ENCODE measurements around the gene STAT5B. TPM values are rescaled to one million over a fixed set of nuclear protein-coding genes. Genes with fewer than 3 reads are reported as not detected.

STAT5B gene
- total and polyA plus RNA-seq, 9 of the 15 experiments (the other 6 are each of a cell fraction or from before 2014, with no cell fraction given): 20.8 to 176 (median 92.4) TPM

DNA sequence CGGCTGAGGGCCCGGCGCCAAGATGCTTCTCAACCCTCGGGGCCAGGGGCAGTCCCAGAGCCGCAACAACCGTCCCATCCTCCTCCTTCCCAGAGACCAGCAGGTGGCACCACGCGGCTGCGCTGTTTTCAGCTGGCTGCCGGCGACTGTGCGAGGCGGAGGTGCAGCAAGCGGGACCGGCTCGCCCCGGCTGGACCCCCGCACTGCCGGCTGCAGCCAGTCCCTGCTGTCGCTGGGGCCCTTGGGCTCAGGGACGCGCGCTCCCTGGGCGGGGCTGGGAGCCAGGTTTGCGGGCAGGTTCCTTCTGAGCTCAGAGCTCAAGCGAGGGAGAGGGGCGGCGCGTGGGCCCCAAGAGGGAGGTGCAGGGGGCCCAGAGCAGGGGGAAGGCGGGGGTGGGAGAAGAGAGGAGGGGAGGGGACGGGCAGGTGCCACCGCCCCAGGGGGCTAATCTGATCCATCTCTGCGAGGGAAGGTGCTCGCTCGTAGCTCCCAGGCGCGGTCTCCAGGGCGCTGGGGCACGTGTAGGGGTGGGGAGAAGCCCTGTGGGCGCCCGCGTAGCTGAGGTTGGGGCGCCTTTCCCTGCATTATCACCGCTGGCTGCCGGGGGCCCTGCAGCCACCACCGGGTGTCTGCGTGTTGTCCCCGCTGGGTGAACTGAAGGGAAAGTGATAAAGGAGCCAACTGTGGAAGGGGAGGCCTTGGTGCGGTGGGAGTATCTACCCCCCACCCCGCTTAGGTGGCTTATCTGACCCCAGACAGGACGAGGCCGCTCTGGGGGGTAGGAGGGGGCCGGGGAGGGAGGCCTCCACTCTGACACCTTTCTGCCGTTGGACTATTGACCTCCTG, 36.3 kb upstream of the STAT5B start (continued):
- peak; percentile 48; the same call in 1 of the 2 replicates for TF ChIP-seq FOSL1 (tag; conservative IDR thresholded peaks at IDR 0.05)
- TF ChIP-seq MYNN (IDR thresholded peaks at IDR 0.05): peak; percentile 94
- no peak for TF ChIP-seq MYNN (CRISPR knock-in tag; IDR thresholded peaks at IDR 0.05)
- peak; percentile 92 for TF ChIP-seq CBFA2T2 (conservative IDR thresholded peaks at IDR 0.05)
- TF ChIP-seq GTF2F1 (IDR thresholded peaks at IDR 0.05; ENCODE audit: low read depth, low read length): peak; percentile 19; the same call in 1 of the 2 replicates
- TF ChIP-seq, protein P1, sequence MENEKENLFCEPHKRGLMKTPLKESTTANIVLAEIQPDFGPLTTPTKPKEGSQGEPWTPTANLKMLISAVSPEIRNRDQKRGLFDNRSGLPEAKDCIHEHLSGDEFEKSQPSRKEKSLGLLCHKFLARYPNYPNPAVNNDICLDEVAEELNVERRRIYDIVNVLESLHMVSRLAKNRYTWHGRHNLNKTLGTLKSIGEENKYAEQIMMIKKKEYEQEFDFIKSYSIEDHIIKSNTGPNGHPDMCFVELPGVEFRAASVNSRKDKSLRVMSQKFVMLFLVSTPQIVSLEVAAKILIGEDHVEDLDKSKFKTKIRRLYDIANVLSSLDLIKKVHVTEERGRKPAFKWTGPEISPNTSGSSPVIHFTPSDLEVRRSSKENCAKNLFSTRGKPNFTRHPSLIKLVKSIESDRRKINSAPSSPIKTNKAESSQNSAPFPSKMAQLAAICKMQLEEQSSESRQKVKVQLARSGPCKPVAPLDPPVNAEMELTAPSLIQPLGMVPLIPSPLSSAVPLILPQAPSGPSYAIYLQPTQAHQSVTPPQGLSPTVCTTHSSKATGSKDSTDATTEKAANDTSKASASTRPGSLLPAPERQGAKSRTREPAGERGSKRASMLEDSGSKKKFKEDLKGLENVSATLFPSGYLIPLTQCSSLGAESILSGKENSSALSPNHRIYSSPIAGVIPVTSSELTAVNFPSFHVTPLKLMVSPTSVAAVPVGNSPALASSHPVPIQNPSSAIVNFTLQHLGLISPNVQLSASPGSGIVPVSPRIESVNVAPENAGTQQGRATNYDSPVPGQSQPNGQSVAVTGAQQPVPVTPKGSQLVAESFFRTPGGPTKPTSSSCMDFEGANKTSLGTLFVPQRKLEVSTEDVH (IDR thresholded peaks at IDR 0.05; ENCODE audit: low read depth, partially characterized antibody): peak; percentile 27
- TF ChIP-seq NFRKB (IDR thresholded peaks at IDR 0.05; ENCODE audit: low read depth): peak; percentile 14; the same call in 1 of the 2 replicates
- no peak for TF ChIP-seq SRSF1 (IDR thresholded peaks at IDR 0.05; ENCODE audit: low read depth, low read length)
- peak; percentile 89 for TF ChIP-seq HDAC3 (IDR thresholded peaks at IDR 0.05; ENCODE audit: borderline replicate concordance, partially characterized antibody)
- no peak for TF ChIP-seq JUNB (CRISPR knock-in tag; conservative IDR thresholded peaks at IDR 0.05)
- peak; percentile 11; the same call in 1 of the 2 replicates for TF ChIP-seq STAG1 (CRISPR knock-in tag; IDR thresholded peaks at IDR 0.05; ENCODE audit: borderline replicate concordance)
- peak; percentile 90 for TF ChIP-seq ZEB2 (IDR thresholded peaks at IDR 0.05)
- TF ChIP-seq ZNF668 (CRISPR knock-in tag; IDR thresholded peaks at IDR 0.05): no peak
- TF ChIP-seq EP400 (IDR thresholded peaks at IDR 0.05): peak; percentile 82
- peak; percentile 83 for TF ChIP-seq CTBP1 (IDR thresholded peaks at IDR 0.05; ENCODE audit: borderline replicate concordance)
- TF ChIP-seq, protein P2, sequence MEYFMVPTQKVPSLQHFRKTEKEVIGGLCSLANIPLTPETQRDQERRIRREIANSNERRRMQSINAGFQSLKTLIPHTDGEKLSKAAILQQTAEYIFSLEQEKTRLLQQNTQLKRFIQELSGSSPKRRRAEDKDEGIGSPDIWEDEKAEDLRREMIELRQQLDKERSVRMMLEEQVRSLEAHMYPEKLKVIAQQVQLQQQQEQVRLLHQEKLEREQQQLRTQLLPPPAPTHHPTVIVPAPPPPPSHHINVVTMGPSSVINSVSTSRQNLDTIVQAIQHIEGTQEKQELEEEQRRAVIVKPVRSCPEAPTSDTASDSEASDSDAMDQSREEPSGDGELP (CRISPR knock-in tag; IDR thresholded peaks at IDR 0.05; ENCODE audit: borderline replicate concordance): peak; percentile 91
- TF ChIP-seq TEAD1 (CRISPR knock-in tag; IDR thresholded peaks at IDR 0.05): peak; percentile 40 to 68; a peak in 2 of 4 replicates
- TF ChIP-seq, protein P3, sequence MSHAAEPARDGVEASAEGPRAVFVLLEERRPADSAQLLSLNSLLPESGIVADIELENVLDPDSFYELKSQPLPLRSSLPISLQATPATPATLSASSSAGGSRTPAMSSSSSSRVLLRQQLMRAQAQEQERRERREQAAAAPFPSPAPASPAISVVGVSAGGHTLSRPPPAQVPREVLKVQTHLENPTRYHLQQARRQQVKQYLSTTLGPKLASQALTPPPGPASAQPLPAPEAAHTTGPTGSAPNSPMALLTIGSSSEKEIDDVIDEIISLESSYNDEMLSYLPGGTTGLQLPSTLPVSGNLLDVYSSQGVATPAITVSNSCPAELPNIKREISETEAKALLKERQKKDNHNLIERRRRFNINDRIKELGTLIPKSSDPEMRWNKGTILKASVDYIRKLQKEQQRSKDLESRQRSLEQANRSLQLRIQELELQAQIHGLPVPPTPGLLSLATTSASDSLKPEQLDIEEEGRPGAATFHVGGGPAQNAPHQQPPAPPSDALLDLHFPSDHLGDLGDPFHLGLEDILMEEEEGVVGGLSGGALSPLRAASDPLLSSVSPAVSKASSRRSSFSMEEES (CRISPR knock-in tag; IDR thresholded peaks at IDR 0.05): no peak
- TF ChIP-seq TCF3 (CRISPR knock-in tag; IDR thresholded peaks at IDR 0.05): peak; percentile 87
- peak; percentile 73 for TF ChIP-seq ZNF311 (CRISPR knock-in tag; IDR thresholded peaks at IDR 0.05)
- no peak for TF ChIP-seq TEAD2 (tag; IDR thresholded peaks at IDR 0.05)
- TF ChIP-seq SMC3 (conservative IDR thresholded peaks at IDR 0.05; ENCODE audit: insufficient read depth, low read depth, low read length): peak; percentile 32
- TF ChIP-seq ZBED1 (IDR thresholded peaks at IDR 0.05): peak; percentile 44; the same call in 1 of the 2 replicates
- TF ChIP-seq FOXK1 (CRISPR knock-in tag; IDR thresholded peaks at IDR 0.05; ENCODE audit: borderline replicate concordance): no peak
- TF ChIP-seq ZNF561 (CRISPR knock-in tag; conservative IDR thresholded peaks at IDR 0.05): peak; percentile 23; the same call in 1 of the 2 replicates

Measured in K562 (cell line).